Heart right ventricle (tissue), 16 donors: ENCODE data around the gene KNCN. TPM values are rescaled to one million over a fixed set of nuclear protein-coding genes. Genes with fewer than 3 reads are reported as not detected.

Experiments used
- ATAC-seq, 8 donors: fragments of 200-7000 bp; cut with Tn5 transposase; one replicate each; pipeline ENCODE4 v1.9.1; 2020; ENCODE audit warnings: mild to moderate bottlenecking in 8 of 8, moderate library complexity in 8 of 8, moderate number of reproducible peaks in 1 of 8
- DNase-seq, 2 donors: peaks; one replicate each; pipeline ENCODE4 v3.0.0-alpha.2; 2020
- H3K27ac ChIP-seq, 10 donors: fragments of 200-600 bp; sonication (generic) in 2 of 10; one replicate each; pipeline versions ENCODE4 v1.5.0 to v1.8.0; 2020 to 2022; ENCODE audit warnings: mild to moderate bottlenecking in 3 of 10
- H3K27me3 ChIP-seq, 7 donors: fragments of 200-600 bp; one replicate each; pipeline ENCODE4 v1.8.0; 2021 to 2022; ENCODE audit warnings: mild to moderate bottlenecking in 2 of 7
- H3K36me3 ChIP-seq, 9 donors: fragments of 200-600 bp; sonication (generic) in 1 of 9; one replicate each; pipeline versions ENCODE4 v1.5.0 to v1.8.0; 2020 to 2022; ENCODE audit warnings: mild to moderate bottlenecking in 2 of 9
- H3K4me1 ChIP-seq, 9 donors: fragments of 200-600 bp; sonication (generic) in 1 of 9; one replicate each; pipeline versions ENCODE4 v1.5.0 to v1.8.0; 2020 to 2022; ENCODE audit warnings: mild to moderate bottlenecking in 4 of 9
- H3K4me3 ChIP-seq, 10 donors: fragments of 200-600 bp; sonication (generic) in 2 of 10; one replicate each; pipeline versions ENCODE4 v1.5.0 to v1.8.0; 2020 to 2022; ENCODE audit warnings: mild to moderate bottlenecking in 7 of 10, moderate library complexity in 2 of 10
- H3K9me3 ChIP-seq, 11 donors: fragments of 200-600 bp in 10 of 11; sonication (generic) in 2 of 11; one replicate each; pipeline versions ENCODE4 v1.5.0 to v1.8.0; 2013 to 2022; ENCODE audit warnings: mild to moderate bottlenecking in 2 of 11, control low read depth in 1 of 11, moderate library complexity in 1 of 11
- whole genome bisulfite sequencing, 2 donors: extraction: QIAGEN DNeasy Blood & Tissue Kit; methylation state at CpG; one replicate each; pipeline ENCODE4 v1.1.7; 2013; ENCODE audit warnings: inconsistent platforms in 1 of 2; 5-methylcytosine and 5-hydroxymethylcytosine counted together
- intact Hi-C, 10 donors: fragments of 100-400 bp; cut with DNase I; formaldehyde crosslinking; loops; one replicate each; pipeline versions ENCODE4 v1.11.1 to v1.14.2; 2022
- polyA plus RNA-seq, 2 donors: library from polyadenylated mRNA; stranded (reverse); fragments of 200-250 nt; gene quantifications; one replicate each; pipeline ENCODE4 v1.2.3, GENCODE V29; 2013
- total RNA-seq, 10 donors: library from RNA; stranded (reverse); fragmentation: NEBNext Ultra II Directional in 3 of 10; extraction: Animal tissue kit (Norgen Biotek cat#: 25700) in 3 of 10; gene quantifications; one replicate each; pipeline versions ENCODE4 v1.2.1 to v1.2.4, GENCODE V29; 2021 to 2023
- TF ChIP-seq, protein P1 (sequence below), 9 donors: fragments of 200-600 bp; sonication (generic) in 2 of 9; IDR thresholded peaks; one replicate each; pipeline versions ENCODE4 v1.5.0 to v1.8.0; 2021 to 2022; ENCODE audit warnings: antibody characterized with exemption in 9 of 9, mild to moderate bottlenecking in 5 of 9, moderate library complexity in 1 of 9
- donor health status: Arrhythmogenic right ventricular cardiomyopathy.
- donor health status: ischemic (EF 13 %, LVEDD 7.1; RV severe dilation, severe dysfunction).
- donor health status: healthy with polysubstance abuse.
- donor health status: DM: no; HTN: yes; CAD: no.
- donor health status: DM: no; HTN: no; CAD: no.
- donor health status: ischemic (EF 25% LVEDD 6.9; RV normal size, moderate dysfunction).
- donor health status: ischemic (EF 25% LVEDD 5.7; RV mildly dilated, moderate dysfunction).
- donor health status: healthy.
- donor health status: DM: yes; HTN: yes; CAD: no.
- donor health status: Ischemic cardiomyopathy.
- donor health status: ischemic (EF 35%, LVEDD 5.7; RV mildly dilated, moderate dysfunction).
- donor health status: nonischemic (EF 11% LVEDD 7.7; RV severe dilation, severe dysfunction).
- donor health status: DM: yes; HTN: yes; CAD: no.
- donor health status: PGD.
- donor health status: ischemic (EF 29% LVEDD 5.4; RV normal size, mild dysfunction).
- donor health status: nonischemic (EF 23%, LVEDD 6.1; RV moderate dilation, normal function).

The KNCN gene
- total and polyA plus RNA-seq, 12 donors, result not detected

DNA sequence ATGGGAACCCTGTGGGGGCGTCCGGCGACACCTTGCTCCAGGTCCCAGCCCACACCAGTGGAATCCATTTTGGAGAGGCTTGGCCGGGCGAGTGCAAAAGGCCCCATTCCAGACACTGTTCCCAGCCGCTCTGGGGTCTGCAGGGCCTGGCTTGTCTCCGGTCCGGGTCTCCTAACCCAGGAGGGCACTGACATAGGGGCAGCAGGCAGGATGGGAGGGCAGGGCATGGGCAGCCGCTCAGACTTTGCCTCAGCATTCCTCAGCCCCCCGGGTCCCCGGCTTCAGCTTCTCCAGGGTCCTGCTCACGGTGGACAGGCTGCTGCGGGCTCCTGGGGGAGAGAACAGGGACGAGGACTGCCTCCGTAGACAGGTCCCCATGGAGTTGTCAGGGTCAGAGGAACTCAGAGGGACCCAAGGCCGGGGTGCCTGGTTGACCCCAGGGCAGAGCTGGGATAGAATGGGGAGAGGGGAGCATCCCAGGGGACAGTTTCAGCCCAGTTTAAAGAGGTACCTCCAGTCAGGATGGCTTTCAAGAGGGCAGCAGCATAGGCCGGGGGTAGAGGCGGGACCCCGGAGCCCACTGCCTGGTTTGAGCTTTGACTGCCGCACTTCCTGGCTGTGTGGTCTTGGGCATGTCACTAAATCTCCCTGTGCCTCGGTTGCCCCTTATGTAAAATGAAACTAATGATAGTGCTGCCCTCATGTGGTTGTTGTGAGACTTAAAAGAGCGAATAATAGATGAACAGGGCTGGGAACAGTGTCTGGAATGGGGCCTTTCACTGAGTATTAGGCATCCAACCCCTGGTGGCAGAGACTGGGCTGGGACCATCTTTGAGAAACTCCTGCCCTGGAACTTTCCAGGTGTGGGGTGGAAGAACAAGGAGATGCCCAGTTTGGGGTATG is 3.7 kb downstream of the KNCN start:
- H3K36me3 ChIP-seq, result no peaks in the 10 kb centered on the region
- peaks cover 6 to 84% (median 53%) of the 10 kb centered on the region in 7 donors for H3K27me3 ChIP-seq
- H3K27ac ChIP-seq, result no peak overlapping the region
- TF ChIP-seq, protein P1, sequence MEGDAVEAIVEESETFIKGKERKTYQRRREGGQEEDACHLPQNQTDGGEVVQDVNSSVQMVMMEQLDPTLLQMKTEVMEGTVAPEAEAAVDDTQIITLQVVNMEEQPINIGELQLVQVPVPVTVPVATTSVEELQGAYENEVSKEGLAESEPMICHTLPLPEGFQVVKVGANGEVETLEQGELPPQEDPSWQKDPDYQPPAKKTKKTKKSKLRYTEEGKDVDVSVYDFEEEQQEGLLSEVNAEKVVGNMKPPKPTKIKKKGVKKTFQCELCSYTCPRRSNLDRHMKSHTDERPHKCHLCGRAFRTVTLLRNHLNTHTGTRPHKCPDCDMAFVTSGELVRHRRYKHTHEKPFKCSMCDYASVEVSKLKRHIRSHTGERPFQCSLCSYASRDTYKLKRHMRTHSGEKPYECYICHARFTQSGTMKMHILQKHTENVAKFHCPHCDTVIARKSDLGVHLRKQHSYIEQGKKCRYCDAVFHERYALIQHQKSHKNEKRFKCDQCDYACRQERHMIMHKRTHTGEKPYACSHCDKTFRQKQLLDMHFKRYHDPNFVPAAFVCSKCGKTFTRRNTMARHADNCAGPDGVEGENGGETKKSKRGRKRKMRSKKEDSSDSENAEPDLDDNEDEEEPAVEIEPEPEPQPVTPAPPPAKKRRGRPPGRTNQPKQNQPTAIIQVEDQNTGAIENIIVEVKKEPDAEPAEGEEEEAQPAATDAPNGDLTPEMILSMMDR (IDR thresholded peaks at IDR 0.05), result peak in 7 of 9 donors; percentile 36 to 56 (median 48)
- 76 to 78% methylated on average over 22 of the region's 22 CpGs for WGBS, 2 donors
- H3K9me3 ChIP-seq, result no peaks in the 10 kb centered on the region
- peaks cover 0 to 7% (median 5%) of the 10 kb centered on the region in 9 donors for H3K4me1 ChIP-seq
- intact Hi-C loops, result no loop called here
- ATAC-seq, result peak in 5 of 8 donors; percentile 16 to 45 (median 40)
- no peak for DNase-seq
- H3K4me3 ChIP-seq, result no peak overlapping the region

DNA sequence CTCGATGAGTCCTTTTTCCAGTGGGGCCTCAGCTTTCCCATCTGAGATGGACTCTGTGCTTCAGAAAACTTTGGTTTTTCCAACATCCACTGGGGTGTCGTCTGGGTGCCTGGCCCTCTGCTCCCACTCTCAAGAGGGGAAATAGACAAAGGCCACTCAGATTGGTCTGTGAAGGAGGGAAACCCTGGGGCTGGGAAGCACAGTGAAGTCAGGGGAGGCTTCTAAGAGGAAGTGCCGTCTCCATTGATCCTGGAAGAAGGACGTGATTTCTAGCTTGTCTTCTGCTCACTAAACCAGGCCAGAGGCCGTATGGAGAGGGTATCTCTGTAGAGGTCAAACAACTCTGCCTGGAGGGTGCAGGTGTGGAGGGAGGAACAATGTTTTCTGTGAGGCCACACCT is 5.2 kb downstream of the KNCN start:
- Histone ChIP-seq H3K4me1 (peaks cover 0 to 7% (median 5%) of the 10 kb centered on the region in 9 donors), H3K27ac (no peak overlapping the region), H3K4me3 (no peak overlapping the region), H3K27me3 (peaks cover 6 to 85% (median 56%) of the 10 kb centered on the region in 7 donors), H3K36me3 (no peaks in the 10 kb centered on the region), H3K9me3 (no peaks in the 10 kb centered on the region)
- DNase-seq, result no peak
- 55 to 61% methylated on average over 5 of the region's 5 CpGs for WGBS, 2 donors
- intact Hi-C loops, result no loop called here
- no peak for ATAC-seq
- TF ChIP-seq, protein P1 (IDR thresholded peaks at IDR 0.05), result no peak

DNA sequence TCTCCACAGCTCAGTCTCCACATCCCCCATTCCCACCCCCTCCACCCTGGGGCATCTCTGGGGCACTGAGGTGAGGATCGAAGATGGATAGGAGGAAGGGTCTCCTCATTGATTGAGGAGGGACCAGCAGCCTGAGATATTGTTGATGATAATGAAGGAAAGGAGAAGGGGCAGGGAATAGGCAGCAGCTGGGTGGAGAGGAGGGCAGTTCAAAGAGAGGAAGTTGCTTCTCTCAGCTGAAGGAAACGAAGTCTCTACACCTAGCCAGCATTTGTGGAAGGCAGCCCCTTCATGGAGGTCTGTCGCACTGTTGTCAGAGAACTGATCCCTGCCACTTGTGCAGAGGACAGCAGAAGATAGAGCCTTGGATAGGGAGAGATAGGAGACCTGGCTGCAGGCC is 5.7 kb downstream of the KNCN start:
- no peak overlapping the region for H3K4me3 ChIP-seq
- DNase-seq (no peak), ATAC-seq (no peak)
- WGBS, 2 donors, result 49 to 54% methylated on average over 3 of the region's 3 CpGs
- H3K4me1 ChIP-seq, result peaks cover 0 to 7% (median 5%) of the 10 kb centered on the region in 9 donors
- no peaks in the 10 kb centered on the region for H3K9me3 ChIP-seq
- H3K27ac ChIP-seq, result no peak overlapping the region
- TF ChIP-seq, protein P1 (IDR thresholded peaks at IDR 0.05), result no peak
- intact Hi-C loops, result no loop called here
- no peaks in the 10 kb centered on the region for H3K36me3 ChIP-seq
- H3K27me3 ChIP-seq, result peaks cover 6 to 84% (median 58%) of the 10 kb centered on the region in 7 donors

DNA sequence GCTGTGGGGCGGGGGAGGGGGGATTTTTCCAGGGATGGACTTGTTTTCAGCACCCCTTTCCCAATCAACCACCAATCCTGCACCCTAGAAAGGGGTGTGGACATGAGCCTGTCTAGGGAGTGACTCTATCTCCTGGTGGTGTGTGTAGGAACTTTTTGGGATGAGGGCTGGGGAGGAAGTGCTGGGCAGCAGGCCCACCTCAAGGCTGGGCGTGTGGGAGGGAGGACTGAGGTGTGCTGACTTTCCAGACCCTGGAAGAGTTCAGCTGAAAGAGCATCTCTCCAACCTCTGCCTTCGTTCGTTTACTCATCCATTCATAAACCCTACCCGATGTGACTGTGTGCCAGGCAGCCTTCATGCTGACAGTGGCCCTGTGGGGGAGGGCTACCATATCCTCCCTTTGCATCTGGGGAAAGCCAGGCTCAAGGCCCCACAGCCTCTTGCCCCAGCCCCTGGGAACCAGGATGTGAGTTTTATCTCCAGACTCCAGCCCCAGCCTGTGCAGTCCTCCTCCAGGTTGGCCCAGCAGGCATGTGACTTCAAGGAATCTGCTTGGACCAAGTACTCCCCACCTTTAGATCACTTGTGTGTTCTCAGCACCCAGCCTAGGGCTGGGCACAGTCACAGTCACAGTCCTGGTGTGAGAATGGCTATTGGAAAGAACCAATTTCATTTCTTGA is 6.7 kb downstream of the KNCN start:
- Histone ChIP-seq H3K27ac (no peak overlapping the region), H3K36me3 (no peaks in the 10 kb centered on the region), H3K9me3 (no peaks in the 10 kb centered on the region), H3K4me1 (peaks cover 0 to 7% (median 5%) of the 10 kb centered on the region in 9 donors), H3K4me3 (no peak overlapping the region), H3K27me3 (peaks cover 6 to 77% (median 47%) of the 10 kb centered on the region in 7 donors)
- WGBS, 2 donors, result 49 to 57% methylated on average over 5 of the region's 5 CpGs
- TF ChIP-seq, protein P1 (IDR thresholded peaks at IDR 0.05), result no peak
- no peak for DNase-seq
- no peak for ATAC-seq
- intact Hi-C loops, result no loop called here
